HG03175 (cell line): ENCODE results near the gene MFRP.
A peak's percentile ranks its signal among the peaks of the same experiment; 100 is the strongest.

Experiments used
- ATAC-seq: cut with Tn5 transposase; IDR thresholded peaks from one replicate; pipeline ENCODE4 v1.9.1; 2021; ENCODE audit warnings: mild to moderate bottlenecking, moderate library complexity; ENCODE audit not compliant: unreplicated experiment

Gene MFRP

GRCh38 chr11:119338965-119339588, 7.4 kb downstream of the MFRP start:
- no peak for ATAC-seq

DNA sequence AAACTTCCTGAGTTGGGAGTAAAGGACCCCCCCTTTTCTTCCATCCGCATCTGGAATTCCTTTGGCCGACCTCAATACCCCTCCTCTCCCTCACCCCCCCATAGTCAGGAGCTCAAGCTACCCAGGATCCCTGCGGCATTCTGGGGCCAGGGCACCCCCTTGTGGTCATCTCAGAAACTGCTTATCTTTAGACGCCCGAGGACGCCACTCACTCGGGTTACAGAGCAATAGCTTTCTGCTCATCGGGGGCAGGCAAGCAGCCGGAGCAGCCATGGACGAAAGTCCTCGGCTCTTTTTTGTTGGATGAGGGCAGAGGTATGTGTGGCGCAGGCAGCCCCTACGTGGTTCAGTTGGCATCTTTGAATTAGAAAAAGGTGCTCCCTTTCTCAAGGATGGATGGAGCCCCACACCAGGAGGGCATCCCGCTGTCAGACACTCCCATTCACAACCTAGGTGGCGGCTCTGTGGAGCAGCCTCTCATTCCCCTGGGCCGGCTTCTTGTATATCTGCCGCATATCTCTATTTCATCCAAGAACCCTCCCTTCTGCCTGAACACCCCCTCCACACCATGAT, 8.1 kb downstream of the MFRP start:
- no peak for ATAC-seq

DNA sequence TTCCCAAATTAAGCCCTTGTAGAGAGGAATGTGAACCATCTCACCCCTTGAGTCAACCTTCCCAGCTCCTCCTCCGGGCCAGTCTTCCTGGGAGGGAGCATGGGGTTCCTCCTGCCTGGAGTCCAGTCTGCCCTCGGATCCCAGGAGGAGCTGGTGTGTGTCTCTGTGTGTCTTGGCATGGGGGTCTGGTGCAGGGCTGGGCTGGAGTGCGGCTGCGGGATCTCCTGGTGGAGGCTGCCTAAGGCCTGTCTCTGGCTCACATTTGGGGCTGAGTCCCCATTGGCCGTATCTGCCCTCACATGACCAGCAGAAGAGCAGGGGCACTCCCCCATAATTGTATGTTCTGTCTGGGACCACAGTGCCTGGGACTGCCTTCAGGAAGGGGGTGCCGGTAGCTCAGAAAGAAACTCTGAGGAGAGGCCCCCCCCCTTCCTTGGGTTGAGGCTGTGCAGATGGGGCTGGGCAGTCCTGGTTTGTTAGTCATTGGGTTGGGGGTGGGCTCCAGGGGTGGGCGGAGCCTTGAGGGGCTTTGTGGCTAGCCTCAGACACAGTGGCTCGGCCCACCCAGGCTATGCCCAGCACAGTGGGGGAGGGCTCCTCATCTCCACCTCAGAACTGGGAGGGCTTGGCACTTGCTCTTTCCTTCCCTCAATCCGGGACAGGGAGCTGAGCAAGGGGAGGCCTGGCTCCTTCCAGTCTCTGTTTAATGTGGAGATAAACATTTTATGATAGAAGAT, 8.8 kb downstream of the MFRP start:
- ATAC-seq: no peak

DNA sequence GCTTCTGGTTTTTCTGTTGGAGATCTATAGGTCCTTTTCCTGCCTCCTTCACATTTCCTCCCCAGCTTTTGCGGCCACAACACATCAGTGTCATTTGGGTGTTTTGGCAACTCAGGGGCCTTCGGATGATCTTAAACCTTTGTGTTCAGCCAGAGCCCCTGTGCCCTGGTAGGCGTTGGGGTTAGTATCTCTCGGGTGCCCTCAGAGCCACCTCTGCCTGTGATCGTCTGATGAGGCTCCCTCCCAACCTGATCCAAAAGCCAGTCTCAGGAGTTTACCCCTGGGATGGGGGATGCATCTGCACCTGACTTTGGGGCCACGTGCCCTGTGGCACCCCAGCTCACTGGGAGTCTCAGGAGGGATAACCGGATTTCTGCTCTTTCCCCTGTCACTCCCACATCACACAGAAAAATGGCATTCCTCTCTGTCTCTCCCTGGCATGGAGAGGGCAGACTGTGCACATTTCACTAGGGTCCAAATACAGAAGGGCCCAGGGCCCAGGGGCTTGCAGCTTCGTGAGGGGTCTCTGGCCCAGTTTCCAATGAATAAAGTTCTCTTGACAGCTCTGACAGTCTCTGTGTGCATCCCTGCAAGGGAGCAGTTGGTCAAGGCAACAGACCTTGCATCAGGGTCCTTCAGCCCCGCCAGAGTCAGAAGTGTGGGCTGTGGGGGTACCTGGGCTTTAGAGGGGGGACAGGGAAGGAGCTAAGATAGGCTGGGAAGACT, 9.6 kb downstream of the MFRP start:
- ATAC-seq: no peak

DNA sequence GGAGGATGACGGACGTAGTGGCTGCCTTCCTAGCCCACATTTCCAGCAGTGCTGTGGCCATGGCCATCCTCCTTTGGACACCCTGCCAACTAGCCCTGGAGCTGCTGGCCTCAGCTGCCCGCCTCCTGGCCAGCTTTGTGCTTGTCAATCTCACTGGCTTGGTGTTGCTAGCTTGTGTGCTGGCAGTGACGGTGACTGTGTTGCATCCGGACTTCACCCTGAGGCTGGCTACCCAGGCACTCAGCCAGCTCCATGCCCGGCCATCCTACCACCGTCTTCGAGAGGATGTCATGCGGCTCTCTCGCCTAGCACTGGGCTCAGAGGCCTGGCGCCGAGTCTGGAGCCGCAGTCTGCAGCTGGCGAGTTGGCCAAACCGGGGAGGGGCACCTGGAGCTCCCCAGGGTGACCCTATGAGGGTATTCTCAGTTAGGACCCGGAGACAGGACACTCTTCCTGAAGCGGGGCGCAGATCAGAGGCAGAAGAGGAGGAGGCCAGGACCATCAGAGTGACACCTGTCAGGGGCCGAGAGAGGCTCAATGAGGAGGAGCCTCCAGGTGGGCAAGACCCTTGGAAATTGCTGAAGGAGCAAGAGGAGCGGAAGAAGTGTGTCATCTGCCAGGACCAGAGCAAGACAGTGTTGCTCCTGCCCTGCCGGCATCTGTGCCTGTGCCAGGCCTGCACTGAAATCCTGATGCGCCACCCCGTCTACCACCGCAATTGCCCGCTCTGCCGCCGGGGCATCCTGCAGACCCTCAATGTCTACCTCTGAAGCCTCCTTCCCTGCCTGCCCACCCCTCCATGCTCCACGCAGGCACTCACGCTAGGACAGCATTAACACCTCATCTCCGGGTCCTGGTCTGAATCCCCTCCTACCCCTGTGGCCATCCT, 10.6 kb downstream of the MFRP start:
- no peak for ATAC-seq

DNA sequence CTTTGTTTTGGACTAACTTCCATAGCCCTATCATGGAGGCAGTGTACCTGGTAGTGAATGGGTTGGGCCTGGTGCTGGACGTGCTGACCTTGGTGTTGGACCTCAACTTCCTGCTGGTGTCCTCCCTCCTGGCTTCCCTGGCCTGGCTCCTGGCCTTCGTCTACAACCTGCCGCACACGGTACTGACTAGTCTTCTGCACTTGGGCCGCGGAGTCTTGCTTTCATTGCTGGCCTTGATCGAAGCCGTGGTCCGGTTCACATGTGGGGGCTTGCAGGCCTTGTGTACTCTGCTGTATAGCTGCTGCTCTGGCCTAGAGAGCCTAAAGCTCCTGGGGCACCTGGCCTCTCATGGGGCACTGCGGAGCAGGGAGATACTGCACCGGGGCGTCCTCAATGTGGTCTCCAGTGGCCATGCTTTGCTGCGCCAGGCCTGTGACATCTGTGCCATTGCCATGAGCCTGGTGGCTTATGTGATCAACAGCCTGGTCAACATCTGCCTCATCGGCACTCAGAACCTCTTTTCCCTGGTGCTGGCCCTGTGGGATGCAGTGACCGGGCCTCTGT, 11.3 kb downstream of the MFRP start:
- ATAC-seq: no peak

DNA sequence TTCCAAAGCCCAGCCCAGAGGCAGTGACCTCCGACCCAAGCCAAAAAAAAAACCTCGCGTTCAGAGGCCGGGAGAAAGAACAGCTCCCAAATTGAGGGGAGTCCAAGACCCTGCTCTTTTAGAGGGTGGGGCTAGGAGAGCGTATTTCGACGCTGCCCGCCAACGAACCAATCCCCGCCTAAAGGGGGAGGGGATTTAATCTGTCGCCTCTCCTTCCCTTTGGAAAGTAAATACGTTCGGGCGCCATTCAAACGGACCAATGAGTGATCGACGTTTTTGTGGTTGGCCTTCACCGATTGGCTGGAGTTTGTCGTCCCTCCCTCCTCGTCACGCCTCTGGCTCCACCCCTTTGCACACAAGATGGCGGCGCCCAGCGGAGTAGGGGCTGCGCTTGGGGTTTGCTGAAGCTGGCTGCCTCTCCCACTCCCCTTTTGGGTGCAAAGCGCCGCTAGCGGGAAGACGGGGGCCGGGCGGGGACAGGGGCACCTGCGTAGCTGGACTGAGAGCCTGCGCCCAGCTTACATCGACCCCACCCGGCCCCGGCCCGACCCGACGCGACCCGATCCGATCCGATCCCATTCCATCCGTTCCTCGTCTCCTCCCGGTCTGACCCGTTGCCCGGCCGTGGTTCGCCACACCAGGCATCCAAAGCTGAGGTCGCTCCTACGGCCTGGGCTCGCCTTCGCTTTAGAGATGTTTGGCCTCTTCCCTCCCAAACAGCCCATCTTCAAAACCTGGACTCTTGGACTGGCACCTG, 12.2 kb downstream of the MFRP start, which contains the start of gene RNF26:
Gene RNF26, plus strand, starts transcription at position 354 of the 757 bp plus-strand sequence. CDS start 596 bp downstream, outside the sequence.
- peak; percentile 91 for ATAC-seq

- ATAC-seq: no peak
These were observed 14.3 kb downstream of the MFRP start for GRCh38 chr11:119332111-119332765.

DNA sequence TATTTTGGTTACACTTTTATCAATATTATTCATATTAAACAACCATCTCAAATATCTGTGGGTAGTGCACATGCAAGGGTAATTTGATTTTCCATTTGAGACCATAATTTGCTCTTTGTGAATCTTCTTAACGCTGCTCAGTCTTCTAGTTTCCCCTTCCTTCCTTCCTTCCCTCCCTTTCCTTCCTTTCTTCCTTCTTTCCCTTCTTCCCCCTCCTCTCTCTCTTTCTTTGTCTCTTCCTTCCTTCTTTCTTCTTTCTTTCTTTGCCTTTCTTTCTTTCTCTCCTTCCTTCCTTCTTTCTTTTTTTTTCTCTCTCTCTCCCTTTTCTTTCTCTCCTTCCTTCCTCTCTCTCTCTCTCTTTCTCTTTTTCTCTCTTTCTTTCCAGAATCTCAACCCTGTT, 16.3 kb downstream of the MFRP start:
- no peak for ATAC-seq

- no peak for ATAC-seq
These were observed 17.2 kb downstream of the MFRP start for GRCh38 chr11:119329320-119329719.

- no peak for ATAC-seq
These were observed 22.3 kb downstream of the MFRP start for GRCh38 chr11:119324189-119324588.

- no peak for ATAC-seq
These were observed 22.9 kb downstream of the MFRP start for GRCh38 chr11:119323532-119324033.

GRCh38 chr11:119322921-119323531, 23.5 kb downstream of the MFRP start:
- ATAC-seq: no peak

GRCh38 chr11:119322360-119322739, 24.2 kb downstream of the MFRP start:
- ATAC-seq: no peak

DNA sequence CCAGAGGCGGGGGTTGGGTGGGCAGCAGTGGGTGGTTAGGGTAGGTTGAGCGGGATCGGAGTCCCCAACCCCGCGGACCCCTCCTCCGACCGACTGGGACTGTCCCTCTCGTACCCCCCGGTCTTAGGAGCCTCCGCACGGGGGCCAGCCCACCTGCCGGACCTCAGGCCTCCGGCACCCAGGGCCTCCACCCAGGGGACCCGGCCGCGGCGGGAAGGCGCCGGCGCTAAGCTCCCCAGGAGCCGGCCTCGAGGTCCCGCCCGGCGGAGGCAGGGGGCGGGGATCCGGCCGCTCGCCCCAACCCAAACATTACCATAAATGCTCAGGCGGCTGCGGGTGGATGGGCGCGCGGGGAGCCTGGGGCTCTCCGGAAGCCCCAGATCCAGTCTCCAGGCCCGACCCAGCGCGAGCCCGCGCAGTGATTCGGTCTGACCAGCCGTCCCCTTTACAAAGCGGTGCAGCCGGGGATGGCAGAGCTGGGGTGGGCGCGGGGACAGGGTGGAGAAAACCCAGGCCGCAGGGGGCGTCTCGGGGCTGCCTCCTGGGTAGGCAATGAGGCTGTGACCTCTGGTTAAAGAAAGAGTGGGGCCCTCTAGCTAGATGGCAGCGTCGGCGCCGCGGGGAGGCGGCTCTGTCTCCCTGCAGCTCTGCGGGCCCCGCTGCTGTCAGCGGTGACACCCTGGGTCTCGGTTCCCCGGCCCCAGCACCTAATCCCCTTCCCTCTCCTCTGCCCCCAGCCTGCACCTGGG, 25.6 kb downstream of the MFRP start:
- ATAC-seq: peak; percentile 67

GRCh38 chr11:119320240-119320775, 26.2 kb downstream of the MFRP start:
- ATAC-seq: no peak

DNA sequence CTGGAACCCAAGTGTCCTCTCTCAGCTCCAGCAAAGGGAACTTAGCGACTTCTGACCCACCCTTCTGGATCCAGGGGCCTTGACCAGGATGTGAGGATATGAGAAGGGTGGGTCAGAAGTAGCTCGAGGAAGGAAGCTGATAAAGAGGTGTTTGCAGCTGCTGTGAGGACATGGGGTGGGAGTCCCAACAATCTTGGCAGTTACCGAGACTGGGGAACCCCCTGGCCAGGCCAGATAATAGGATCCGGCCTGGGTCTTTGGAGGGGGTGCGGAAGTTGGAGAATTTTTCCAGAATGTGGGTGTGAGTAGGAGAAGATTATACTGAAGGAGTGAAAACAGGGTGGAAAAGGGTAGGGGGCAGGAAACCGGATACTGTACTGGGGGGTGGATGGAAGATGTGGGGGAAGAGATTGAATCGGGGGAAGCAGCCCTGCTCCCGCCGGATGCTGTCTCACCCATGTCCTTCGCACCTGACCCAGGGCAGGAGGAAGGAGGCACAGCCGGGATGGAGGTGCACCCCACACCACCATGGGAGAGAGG, 26.7 kb downstream of the MFRP start:
- ATAC-seq: no peak
